Measurements from ENCODE around the gene SP9.
A peak's percentile ranks its signal among the peaks of the same experiment; 100 is the strongest.

The SP9 gene

GRCh38 chr2:174333372-174334277 is 1.1 kb upstream of the SP9 start:
- DNase-seq: no peak

DNA sequence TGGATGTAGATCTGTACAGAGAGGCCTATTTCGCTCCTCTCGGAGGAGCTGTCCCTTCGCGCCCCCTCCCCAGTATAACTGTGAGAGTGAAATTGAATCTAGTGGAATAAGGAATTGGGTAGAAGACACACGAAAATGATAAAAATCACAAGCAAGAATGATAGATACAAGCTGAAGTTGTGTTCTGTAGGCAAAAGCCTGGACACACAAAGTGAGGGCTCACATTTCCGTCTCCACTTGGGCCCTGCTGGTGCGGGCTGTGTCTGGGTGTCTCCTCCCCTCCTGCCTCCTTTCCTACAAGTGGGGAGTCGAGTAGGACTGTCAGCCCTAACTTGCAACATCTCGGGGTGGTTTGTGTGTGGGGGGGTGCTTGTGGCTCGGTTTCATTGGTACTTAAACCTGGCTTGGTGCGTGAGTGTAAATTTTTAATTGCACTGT is 457 bp upstream of the SP9 start:
- no peak for DNase-seq

GRCh38 chr2:174335254-174335987 is 667 bp downstream of the SP9 start:
- DNase-seq: no peak

- DNase-seq: no peak
Observed at GRCh38 chr2:174335988-174336500, 1.3 kb downstream of the SP9 start.

- DNase-seq: peak; percentile 20
Observed at GRCh38 chr2:174336501-174337336, 2.0 kb downstream of the SP9 start.

DNA sequence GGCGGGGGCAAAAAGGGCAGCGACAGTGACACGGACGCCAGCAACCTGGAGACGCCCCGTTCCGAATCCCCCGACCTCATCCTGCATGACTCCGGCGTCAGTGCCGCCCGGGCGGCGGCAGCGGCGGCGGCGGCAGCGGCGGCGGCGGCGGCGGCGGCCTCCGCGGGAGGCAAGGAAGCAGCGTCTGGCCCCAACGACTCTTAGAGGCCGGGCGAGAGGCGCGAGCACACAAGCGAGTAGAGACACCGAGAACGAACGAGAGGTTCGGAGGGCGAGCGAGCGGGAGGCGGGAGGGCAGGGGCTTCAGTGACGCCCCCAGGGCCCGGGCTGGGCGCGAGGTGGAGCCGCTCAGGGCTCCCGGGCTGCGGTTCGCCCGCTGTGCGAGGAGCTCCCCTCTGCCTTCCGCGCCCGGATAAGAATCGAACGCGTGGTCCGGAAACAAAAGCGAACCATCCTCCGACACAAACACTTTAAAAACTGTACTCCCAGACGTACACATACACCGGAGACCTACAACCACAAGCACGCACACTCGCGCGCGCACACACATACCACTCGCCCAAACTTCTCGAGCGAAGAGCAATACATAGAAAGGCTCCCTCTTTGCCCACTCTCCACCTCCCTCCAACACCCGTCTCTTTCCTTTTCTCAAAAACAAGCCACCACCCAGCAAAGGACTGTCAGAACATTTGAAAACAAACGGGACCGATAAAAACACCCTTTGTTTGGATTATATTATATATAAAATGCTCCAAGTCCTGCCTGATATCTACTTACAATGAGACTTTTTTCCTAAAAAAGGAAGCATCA is 2.8 kb downstream of the SP9 start:
- DNase-seq: no peak

- no peak for DNase-seq
Observed at GRCh38 chr2:174338147-174338605, 3.4 kb downstream of the SP9 start.

- no peak for DNase-seq
Observed at GRCh38 chr2:174338671-174339560, 4.2 kb downstream of the SP9 start.

DNA sequence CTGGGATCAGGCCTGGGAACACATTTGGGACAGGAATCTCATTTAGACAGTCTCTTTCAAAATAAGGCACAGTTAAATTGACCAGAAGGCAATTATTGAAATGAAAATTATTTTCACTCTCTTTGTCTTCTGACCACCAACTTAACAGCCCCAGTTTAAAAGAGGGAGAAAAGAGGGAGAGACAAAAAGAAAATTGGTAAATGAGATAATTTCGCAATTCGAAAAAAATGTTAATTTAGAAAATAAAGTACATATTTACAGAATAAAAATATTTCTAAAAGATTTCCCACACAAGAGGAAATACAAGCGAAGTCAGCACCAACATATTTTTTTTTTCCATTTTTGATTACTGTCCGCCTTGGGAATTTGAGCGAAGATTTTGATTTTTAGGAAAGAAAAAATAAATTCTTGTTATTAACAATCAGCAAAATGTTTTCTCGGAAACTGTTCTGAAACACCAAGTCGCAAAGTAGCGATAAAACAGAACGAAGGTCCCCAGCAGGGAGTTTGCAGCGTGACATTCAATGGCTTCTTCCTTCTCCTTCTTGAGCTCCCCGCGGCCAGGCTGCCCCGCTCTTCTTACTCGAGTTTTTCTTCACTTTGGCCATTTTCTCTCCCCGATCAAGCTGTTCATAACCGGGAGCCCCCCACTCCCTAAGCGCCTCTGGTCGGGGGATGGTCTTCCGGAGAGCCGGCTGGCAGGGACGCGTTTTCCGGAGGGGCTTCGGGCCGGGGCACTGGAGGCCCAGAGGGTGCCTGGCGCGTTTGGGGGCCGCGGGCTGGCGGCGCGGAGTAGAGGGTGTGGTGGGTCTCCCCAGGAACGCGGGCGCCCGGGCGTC is 5.0 kb downstream of the SP9 start:
- no peak for DNase-seq

- DNase-seq: no peak
Observed at GRCh38 chr2:174340400-174341292, 5.9 kb downstream of the SP9 start.

- peak; percentile 85 for DNase-seq
Observed at GRCh38 chr2:174341293-174341994, 6.7 kb downstream of the SP9 start.

GRCh38 chr2:174341995-174342685 is 7.4 kb downstream of the SP9 start:
- DNase-seq: no peak

DNA sequence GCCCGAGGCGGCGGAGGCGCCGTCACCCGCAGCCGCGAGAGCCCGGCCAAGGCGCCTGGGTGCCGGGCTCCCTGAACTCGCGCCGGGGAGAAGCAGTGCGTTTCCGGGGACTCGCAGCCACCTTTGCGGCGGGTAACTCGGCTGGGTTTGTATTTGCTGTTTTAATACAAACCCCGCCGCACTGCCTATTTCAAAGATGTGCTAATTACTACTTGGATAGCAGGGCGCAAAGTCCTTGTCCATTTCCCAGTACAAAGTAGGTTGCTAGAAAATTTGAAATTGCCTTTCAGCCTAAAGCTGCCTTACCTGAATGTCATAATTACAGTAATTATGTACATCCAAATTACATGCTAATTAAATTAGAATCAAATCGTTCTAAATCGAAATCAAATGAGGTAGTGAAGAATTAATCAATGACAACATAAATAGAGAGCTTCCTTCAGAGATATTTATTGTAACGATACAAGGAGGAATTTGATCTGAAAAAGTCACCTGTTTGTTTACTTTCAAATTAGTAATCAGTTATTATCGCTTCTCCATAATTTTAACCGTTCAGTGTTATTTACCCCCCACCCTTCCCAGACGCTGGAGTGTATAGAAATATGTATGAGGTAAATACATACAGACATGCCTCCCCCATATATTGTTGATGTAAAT is 8.1 kb downstream of the SP9 start:
- peak; percentile 23 for DNase-seq

DNA sequence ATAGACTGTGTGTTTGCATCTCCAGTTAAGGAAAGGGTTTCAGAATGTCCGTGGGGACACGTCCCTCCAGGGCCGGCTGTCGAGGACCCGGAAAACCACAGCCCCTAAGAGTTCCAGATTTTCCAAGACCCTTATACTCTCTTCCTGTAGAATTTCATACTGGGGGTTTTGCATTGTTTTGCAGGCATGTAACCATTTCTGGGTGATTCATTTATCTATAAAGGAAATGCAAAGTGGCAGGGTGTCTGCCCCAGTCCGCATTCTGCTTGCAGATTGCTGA is 8.5 kb downstream of the SP9 start:
- no peak for DNase-seq

- no peak for DNase-seq
Observed at GRCh38 chr2:174343623-174344455, 9.1 kb downstream of the SP9 start.

Data from activated gamma-delta T cell treated with Interleukin-2 at 50 U/mL for 16 hours (primary cell).